Effector CD4-positive, alpha-beta T cell (primary cell): ENCODE measurements around the gene B3GALNT2.
"Not testable (repeated sequence)": the region's sequence is repeated elsewhere in the genome, so short reads cannot be mapped to it uniquely, and the experiment has no call there.

Source experiments
- DNase-seq: peaks from one replicate; pipeline ENCODE4 v3.0.0-alpha.2; 2020
- total RNA-seq: gene quantifications from one replicate; lab custom pipeline; 2026; lab: John Stamatoyannopoulos, UW

The B3GALNT2 gene
- 16.1 reads per million, percentile 42 among the genes with 10 or more reads in this experiment for total RNA-seq

DNA sequence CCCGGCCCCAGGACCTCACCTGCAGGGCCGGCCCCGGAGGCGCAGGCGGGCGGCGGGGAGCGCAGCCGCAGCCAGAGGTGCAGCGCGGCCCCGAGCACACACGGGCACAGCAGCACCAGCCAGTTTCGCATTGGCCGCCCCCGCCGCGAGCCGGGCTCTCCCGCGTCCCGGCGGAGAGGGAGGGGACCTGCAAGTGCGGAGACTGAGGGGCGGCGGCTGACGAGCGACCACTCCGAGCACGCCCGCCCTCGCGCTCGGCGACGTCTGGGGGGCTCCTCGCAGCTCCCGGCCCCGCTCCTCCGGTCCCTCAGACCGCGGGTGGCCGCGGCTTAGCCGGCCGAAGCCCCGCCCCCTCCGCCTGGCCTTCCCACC is at the start of gene B3GALNT2:
Gene B3GALNT2, minus strand, starts transcription at position 331 of the 372 bp plus-strand sequence. Its CDS starts 200 bp downstream, at position 131.
- DNase-seq: no peak

DNA sequence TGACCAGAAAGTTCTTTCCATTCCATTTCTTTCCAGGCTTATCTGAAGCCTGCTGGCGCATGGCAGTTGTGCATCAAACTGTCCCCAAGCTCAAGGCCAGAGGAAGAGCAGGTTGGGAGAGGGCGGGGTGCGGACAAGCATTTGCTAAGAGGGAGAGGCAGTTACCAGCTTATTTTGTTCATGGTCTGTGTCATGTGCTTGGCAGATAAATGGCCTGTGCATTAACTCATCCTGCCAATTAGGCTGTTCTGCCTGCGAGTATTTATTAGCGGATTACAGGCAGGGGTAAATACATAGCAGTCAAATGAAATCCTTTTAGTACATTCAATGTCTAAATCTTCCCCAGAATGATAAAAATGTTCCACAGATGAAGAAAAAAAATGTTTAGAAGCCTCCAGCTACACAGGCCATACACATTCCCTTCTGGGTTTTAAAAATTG is 48.9 kb upstream of the B3GALNT2 start:
- DNase-seq: no peak

- DNase-seq: no peak
These were observed 48.0 kb upstream of the B3GALNT2 start for GRCh38 chr1:235552146-235552716.

DNA sequence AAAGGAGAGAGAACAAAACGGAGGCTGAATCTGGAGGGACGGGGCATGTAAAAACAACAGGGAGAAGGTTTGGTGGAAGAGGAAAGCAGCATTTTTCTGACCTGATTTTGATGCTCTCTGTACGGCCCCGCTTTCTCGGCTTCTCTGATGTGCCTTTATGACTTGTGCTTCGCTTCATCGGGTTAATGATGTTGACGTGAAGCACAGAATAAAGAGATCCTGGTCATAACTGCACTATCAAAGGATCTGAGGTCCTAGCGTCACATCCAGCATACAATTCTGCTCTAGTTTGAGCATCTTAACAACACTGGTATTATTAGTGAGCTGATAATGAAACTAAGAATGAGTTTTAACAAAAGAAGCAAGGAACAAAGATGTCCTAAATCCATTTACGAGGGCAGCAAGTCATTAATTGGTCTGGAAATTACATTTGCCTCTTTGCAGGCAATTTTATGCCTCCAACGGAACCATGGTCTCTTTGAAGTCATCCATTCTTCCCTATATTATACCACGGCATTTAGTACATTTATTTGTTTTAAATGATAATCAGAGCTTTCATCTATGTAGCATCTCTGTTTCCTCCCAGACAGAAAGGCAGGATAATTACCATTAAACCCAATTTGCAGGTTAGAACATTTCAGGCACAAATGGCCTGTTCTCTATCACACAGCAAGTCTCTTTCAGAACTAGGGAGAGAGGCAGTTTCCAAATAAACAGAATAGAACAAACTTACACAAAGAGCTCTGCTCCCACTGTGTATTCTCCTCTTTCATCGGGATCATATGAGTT is 45.3 kb upstream of the B3GALNT2 start:
- no peak for DNase-seq

- DNase-seq: not testable (repeated sequence)
These were observed 42.3 kb upstream of the B3GALNT2 start for GRCh38 chr1:235546369-235547155.

DNA sequence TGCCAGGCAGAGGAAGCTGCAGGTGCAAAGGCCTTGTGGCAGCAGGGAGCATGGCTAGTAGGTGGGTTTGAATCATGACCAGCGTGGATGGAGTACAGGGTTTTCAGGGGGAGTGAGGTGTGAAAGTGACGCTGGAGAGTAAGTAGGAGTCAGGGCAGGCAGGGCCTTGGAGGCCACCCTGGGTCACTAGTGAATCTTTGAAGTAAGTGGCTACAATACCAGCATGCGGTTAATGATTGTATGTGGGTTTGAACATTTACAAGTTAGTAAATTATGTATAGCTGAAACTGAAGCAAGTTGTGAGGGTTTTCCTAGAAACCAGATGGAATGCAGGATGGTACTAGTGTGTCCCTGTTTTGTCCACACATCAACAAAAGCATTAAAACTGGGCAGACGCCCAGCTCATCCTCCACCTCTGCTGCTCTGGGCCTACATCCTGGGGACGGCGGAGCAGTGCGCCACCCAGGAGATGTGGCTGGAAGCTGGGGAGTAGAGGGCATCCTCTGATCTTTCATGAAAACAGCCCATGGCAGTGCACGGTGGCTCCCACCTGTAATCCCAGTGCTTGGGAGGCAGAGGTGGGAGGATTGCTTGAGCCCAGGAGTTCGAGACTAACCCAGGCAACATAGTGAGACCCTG is 41.2 kb upstream of the B3GALNT2 start:
- DNase-seq: no peak

DNA sequence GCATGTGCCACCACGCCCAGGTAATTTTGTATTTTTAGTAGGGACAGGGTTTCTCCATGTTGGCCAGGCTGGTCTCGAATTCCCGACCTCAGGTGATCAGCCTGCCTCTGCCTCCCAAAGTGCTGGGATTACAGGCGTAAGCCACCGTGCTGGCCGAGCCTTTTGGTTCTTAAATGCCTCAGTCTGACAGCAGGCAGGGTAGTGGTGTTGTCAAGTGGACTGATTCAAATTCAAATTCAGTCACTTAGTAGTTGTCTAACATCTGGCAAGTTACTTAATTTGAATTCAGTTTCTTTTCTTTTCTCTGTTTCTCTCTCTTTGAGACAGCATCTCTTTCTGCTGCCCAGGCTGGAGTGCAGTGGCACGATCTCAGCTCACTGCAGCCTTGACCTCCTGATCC is 38.6 kb upstream of the B3GALNT2 start:
- DNase-seq: not testable (repeated sequence)

DNA sequence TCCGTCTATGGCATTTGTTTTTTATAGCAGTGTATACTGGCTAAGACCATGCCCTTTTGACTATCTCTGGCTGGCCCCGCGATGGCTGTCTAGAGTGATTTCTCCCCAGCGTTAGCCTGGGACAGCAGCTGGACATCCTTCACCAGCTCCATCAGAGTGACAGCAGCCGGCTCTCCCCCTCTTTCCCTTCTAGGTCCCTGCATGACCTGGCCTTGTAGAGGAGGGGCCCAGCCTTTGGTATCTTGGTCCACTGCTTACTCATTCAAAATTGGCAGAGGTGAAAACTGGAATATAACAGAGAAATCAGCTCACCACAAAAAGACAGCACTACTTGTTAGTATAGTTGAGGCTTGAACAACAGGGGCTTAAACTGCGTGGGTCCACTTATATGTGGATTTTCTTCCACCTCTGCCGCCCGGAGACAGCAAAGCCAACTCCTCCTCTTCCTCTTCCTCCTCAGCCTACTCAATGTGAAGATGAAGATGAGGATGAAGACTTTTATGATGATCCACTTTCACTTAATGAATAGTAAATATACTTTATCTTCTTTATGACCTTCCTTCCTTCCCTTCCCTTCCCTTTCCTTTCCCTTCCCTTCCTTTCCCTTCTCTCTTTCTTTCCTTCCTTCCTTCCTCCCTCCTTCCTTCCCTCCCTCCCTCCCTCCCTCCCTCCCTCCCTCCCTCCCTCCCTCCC is 29.4 kb upstream of the B3GALNT2 start:
- no peak for DNase-seq

DNA sequence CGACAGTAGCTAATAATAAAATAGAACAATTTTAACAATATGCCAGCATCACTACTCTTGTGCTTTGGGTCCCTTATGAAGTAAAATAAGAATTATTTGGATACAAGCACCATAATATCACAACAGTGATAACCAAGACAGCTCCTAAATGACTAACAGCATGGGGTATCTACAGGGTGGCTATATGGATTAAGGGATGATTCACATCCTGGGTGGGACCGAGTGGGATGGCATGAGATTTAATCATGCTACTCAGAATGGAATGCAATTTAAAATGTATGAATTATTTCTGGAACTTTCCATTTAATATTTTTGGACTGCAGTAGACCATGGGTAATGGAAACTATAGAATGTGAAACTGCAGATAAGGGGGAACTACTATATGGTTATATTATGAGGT is 28.1 kb upstream of the B3GALNT2 start:
- no peak for DNase-seq

DNA sequence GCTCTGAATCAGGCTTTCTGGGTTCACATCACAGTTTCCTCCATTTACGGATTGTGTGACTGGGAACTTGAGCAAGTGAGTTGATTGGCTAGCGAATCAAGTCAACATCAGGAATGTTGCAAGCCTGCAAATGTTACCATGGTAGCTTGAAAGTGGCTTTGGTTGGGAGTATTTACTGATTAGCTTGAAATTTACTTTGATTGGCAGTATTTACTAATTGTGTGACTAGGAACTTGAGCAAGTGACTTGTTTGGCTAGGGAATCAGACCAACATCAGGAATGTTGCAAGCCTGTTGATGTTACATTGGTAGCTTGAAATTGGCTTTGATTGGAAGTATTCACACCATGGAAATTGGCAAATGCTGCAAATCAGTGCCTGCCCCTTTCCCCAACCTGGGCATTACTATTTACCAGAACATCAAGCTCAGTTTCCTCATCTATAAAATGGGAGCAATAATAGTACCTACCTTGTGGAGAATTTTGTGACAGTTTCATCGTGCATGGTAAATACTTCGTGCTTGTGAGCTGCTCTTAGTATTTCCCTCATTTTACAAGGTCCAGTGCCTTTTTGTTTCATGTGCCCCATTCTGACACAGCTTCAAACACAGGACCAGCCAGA is 23.1 kb upstream of the B3GALNT2 start:
- no peak for DNase-seq

DNA sequence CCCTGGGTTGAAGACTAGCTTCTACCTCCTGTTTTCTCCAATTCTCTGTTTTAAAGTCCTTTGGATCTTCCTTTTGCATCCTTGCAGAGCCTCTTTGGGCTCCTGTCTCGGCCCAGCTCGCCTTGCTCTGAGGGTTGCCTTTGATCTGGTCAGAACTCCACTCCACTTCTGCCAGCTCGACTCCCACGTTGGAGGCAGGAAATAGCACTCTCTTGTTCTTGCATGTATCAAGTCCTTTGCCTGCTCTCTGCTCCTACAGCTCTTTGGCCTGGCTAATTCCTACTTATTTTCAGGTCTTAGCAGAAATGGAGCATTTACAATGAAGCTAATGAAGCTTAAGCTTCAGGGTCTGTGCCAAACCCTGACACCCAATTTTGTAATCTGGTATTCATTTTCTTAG is 21.1 kb upstream of the B3GALNT2 start:
- DNase-seq: no peak

DNA sequence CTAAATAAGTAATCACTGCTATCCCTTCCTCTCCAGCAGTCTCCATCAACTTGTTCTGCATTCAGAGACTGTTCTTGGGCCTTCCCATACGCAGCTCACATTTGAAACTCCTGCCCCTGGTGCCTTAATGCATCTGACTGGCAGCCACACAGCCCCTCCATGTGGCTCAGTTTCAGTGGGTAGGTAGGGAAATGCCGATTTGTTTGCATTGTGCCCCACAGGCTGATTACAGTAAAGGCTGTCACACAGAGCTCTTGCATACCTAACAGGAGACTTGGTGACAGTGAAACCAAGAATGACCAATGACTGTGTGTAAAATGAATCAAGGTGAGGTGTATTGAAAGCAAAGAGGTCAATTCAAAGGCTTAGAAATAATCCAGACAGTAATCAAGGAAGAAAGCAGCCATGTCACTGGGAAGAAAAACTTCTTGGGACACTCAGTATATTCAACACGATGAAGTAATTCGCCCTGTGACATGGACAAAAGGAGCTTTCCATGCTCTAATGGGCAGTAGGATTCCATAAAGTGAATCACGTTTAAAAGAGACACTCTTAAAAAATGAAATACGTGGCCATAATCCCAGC is 12.7 kb upstream of the B3GALNT2 start:
- DNase-seq: no peak

GRCh38 chr1:235515844-235516512 is 11.7 kb upstream of the B3GALNT2 start:
- DNase-seq: no peak

DNA sequence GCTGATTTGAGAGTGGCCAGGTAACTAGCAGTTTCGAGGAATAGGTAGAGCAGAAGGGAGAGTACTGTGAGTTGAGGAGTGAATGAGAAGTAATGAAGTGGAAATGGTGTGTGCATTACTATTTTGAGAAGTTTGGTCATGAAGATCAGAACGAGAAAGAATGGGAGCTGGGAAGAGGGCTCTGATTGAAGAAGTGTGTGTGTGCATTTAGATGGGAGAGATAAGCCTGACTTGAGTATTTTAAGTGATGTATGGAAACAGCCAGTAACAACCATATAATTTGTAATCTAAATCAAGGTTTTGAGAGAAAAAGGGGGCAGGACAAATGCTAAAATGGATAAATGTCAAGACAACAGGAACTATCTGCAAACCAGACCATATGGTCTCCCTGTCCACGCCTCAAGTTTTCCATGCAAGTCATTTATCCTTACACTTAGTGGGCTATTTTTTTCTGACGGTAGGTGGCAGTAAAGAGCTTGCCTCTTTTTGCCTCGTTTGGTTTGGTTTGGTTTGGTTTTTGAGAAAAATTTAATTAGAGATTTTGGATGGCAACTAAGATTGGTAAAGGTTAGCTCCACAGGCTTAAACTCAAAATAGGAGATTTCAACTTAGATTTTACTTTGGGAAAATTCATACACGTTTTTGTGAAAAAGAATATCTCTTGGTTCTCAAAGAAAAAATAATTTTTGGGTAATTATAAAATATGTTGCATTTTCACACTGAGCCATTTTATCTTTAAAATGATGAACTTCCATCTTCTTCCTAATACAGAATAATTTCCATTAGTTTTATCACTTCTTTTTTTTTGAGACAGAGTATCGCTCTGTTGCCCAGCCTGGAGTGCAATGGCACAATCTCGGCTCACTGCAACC is 9.5 kb upstream of the B3GALNT2 start:
- DNase-seq: peak; percentile 34

DNA sequence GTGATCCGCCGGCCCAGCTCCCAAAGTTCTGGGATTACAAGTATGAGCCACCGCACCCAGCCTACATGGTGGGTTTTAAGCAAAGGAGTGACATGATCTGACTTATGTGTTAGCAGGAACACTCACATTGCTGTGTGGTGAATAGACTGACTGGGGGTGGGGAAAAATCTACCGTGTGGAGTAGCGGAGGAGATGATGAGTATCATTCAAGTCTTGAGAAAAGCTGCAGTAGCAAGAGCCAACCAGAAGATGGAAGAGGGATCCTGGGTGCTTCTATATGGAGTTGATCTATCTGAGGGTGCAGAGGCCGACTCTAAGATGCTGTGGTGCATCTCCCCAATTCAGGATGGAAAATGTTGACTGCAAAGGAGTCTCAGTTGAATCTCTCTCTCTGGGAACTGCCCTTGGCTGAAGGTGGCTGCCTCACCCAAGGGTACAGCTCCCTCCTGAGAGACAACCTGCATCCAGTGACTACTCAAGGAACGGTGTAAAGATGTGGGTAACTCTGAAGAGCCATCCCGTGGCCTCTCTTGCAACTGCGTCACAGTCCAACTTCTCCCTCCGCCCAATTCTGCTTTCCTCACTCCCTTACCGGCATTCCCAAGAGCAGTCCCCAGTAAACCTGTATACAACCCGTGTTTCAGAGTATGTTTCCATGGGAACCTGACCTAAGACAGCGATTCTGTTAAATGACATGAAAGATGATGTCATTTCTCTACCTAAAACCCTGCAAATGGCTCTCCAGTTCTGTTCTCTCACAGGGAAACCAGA is 7.4 kb upstream of the B3GALNT2 start:
- DNase-seq: no peak

GRCh38 chr1:235510823-235511222 is 6.6 kb upstream of the B3GALNT2 start:
- no peak for DNase-seq

DNA sequence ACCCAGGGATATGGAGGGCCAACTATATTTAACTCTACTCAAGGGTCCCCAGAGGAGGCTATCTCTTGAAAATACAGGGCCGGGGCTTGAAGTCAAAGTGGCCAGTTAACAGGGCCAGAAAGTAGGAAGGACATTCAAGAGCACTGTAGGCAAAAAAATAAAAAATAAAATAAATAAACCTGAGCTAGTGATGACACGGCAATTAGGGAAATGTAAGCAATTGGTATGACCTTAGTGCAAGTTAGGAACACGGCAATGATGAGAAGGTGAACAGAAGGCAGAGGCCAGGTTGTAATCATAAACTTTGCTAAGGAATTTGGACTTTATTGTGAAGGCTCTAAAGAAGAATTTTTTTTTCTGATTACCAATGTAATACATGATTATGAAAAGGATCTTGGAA is 3.4 kb upstream of the B3GALNT2 start:
- DNase-seq: no peak

- DNase-seq: peak; percentile 96
These were observed 406 bp upstream of the B3GALNT2 start for GRCh38 chr1:235504494-235505222.
